Parathyroid adenoma (tissue), 2 donors: ENCODE data around the gene TRIM8.

Experiments used
- H2AFZ ChIP-seq: fragments of 300-600 bp; sonication (generic); one replicate; pipeline ENCODE4 v1.7.0; 2017; ENCODE audit warnings: antibody characterized with exemption, mild to moderate bottlenecking
- H3K27ac ChIP-seq: fragments of 300-600 bp; sonication (generic); one replicate; pipeline ENCODE4 v1.7.0; 2017
- H3K27me3 ChIP-seq: fragments of 300-600 bp; sonication (generic); one replicate; pipeline ENCODE4 v1.7.0; 2017; ENCODE audit warnings: low read length; ENCODE audit not compliant: control insufficient read depth, insufficient read depth
- H3K36me3 ChIP-seq: fragments of 300-600 bp; sonication (generic); one replicate; pipeline ENCODE4 v1.7.0; 2017; ENCODE audit warnings: low read length; ENCODE audit not compliant: control insufficient read depth, insufficient read depth
- H3K4me1 ChIP-seq: fragments of 300-600 bp; sonication (generic); one replicate; pipeline ENCODE4 v1.7.0; 2017; ENCODE audit warnings: control low read depth
- H3K4me2 ChIP-seq: fragments of 300-600 bp; sonication (generic); one replicate; pipeline ENCODE4 v1.7.0; 2017; ENCODE audit warnings: low read length
- H3K4me3 ChIP-seq: fragments of 300-600 bp; sonication (generic); one replicate; pipeline ENCODE4 v1.7.0; 2017; ENCODE audit warnings: low read depth, low read length
- H3K79me2 ChIP-seq: fragments of 300-600 bp; sonication (generic); one replicate; pipeline ENCODE4 v1.7.0; 2017; ENCODE audit warnings: control low read depth
- H3K9ac ChIP-seq: fragments of 300-600 bp; sonication (generic); one replicate; pipeline ENCODE4 v1.7.0; 2017; ENCODE audit warnings: mild to moderate bottlenecking
- H3K9me3 ChIP-seq: fragments of 300-600 bp; sonication (generic); one replicate; pipeline ENCODE4 v1.7.0; 2017; ENCODE audit warnings: low read length; ENCODE audit not compliant: control insufficient read depth
- TF ChIP-seq, protein P1 (sequence below): fragments of 300-600 bp; sonication (generic); IDR thresholded peaks from one replicate; pipeline ENCODE4 v1.7.0; 2017; ENCODE audit warnings: antibody characterized with exemption, mild to moderate bottlenecking
- donor health status: primary hyperparathyroidism.

TRIM8 gene

GRCh38 chr10:102645388-102645740 is 1.1 kb downstream of the TRIM8 start:
- Histone ChIP-seq H2AFZ (peak overlapping the region; percentile 20), H3K4me3 (peak overlapping the region; percentile 82), H3K9ac (peak overlapping the region; percentile 87), H3K27ac (peak overlapping the region; percentile 99), H3K36me3 (no peaks in the 10 kb centered on the region), H3K9me3 (no peaks in the 10 kb centered on the region), H3K79me2 (peaks cover 63% of the 10 kb centered on the region), H3K4me1 (peaks cover 25% of the 10 kb centered on the region), H3K4me2 (peak overlapping the region; percentile 96), H3K27me3 (no peaks in the 10 kb centered on the region)
- TF ChIP-seq, protein P1, sequence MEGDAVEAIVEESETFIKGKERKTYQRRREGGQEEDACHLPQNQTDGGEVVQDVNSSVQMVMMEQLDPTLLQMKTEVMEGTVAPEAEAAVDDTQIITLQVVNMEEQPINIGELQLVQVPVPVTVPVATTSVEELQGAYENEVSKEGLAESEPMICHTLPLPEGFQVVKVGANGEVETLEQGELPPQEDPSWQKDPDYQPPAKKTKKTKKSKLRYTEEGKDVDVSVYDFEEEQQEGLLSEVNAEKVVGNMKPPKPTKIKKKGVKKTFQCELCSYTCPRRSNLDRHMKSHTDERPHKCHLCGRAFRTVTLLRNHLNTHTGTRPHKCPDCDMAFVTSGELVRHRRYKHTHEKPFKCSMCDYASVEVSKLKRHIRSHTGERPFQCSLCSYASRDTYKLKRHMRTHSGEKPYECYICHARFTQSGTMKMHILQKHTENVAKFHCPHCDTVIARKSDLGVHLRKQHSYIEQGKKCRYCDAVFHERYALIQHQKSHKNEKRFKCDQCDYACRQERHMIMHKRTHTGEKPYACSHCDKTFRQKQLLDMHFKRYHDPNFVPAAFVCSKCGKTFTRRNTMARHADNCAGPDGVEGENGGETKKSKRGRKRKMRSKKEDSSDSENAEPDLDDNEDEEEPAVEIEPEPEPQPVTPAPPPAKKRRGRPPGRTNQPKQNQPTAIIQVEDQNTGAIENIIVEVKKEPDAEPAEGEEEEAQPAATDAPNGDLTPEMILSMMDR = no peak

GRCh38 chr10:102645741-102646609 is 1.7 kb downstream of the TRIM8 start:
- Histone ChIP-seq H2AFZ (peak overlapping the region; percentile 20), H3K36me3 (no peaks in the 10 kb centered on the region), H3K4me3 (peak overlapping the region; percentile 82), H3K9me3 (no peaks in the 10 kb centered on the region), H3K4me2 (peak overlapping the region; percentile 96), H3K9ac (peak overlapping the region; percentile 87), H3K79me2 (peaks cover 69% of the 10 kb centered on the region), H3K4me1 (peaks cover 25% of the 10 kb centered on the region), H3K27me3 (no peaks in the 10 kb centered on the region), H3K27ac (peak overlapping the region; percentile 99)
- TF ChIP-seq, protein P1 = no peak

GRCh38 chr10:102646610-102647442 is 2.5 kb downstream of the TRIM8 start:
- no peaks in the 10 kb centered on the region for H3K36me3 ChIP-seq
- H2AFZ ChIP-seq = no peak overlapping the region
- peak overlapping the region; percentile 99 for H3K27ac ChIP-seq
- no peaks in the 10 kb centered on the region for H3K27me3 ChIP-seq
- H3K9ac ChIP-seq = peak overlapping the region; percentile 87
- H3K4me3 ChIP-seq = peak overlapping the region; percentile 82
- H3K9me3 ChIP-seq = no peaks in the 10 kb centered on the region
- peaks cover 76% of the 10 kb centered on the region for H3K79me2 ChIP-seq
- H3K4me1 ChIP-seq = peaks cover 34% of the 10 kb centered on the region
- H3K4me2 ChIP-seq = peak overlapping the region; percentile 96
- TF ChIP-seq, protein P1 = no peak

- TF ChIP-seq, protein P1 = no peak
- Histone ChIP-seq H3K4me3 (peak overlapping the region; percentile 82), H3K27me3 (no peaks in the 10 kb centered on the region), H3K4me1 (peaks cover 39% of the 10 kb centered on the region), H3K27ac (peak overlapping the region; percentile 99), H3K9me3 (no peaks in the 10 kb centered on the region), H3K4me2 (peak overlapping the region; percentile 96), H3K36me3 (no peaks in the 10 kb centered on the region), H3K79me2 (peaks cover 84% of the 10 kb centered on the region), H3K9ac (peak overlapping the region; percentile 24), H2AFZ (no peak overlapping the region)
Measured at GRCh38 chr10:102647443-102648268, 3.4 kb downstream of the TRIM8 start.
